T-cell (primary cell): Measurements from ENCODE around the gene FSHR. TPM values are rescaled to one million over a fixed set of nuclear protein-coding genes. Genes with fewer than 3 reads are reported as not detected.

ENCODE experiments used
- ATAC-seq, 4 experiments: fragments of 200-7000 bp in 3 of 4; fragments of 150-1000 bp in 1 of 4; cut with Tn5 transposase; replicated peaks in 1 of 4; 1 replicate in 3 of 4; 2 replicates in 1 of 4; pipeline ENCODE4 v1.10.0; 2021; ENCODE audit warnings: moderate library complexity in 3 of 4, mild to moderate bottlenecking in 2 of 4, moderate number of reproducible peaks in 1 of 4
- CTCF ChIA-PET, 2 donors: fragments of 300-600 bp; sonication (Branson Sonifier 250); formaldehyde crosslinking; loops; one replicate each; lab custom pipeline; 2022; ENCODE audit warnings: antibody characterized with exemption in 2 of 2; lab: Charles Lee
- POLR2A ChIA-PET, 2 donors: fragments of 300-600 bp; sonication (Branson Sonifier 250); formaldehyde crosslinking; loops; one replicate each; lab custom pipeline; 2022; ENCODE audit warnings: antibody characterized with exemption in 2 of 2; lab: Charles Lee
- DNase-seq, 35 experiments: peaks; one replicate each; pipeline versions ENCODE4 v3.0.0 to v3.0.0-alpha.2; 2013 to 2023
- H3K27ac ChIP-seq: one replicate; pipeline ENCODE4 v1.5.1; 2013; ENCODE audit warnings: low read length
- H3K27me3 ChIP-seq, 2 experiments: replicated peaks in 1 of 2; 1 replicate in 1 of 2; 2 replicates in 1 of 2; pipeline versions ENCODE4 v1.6.1 to v1.7.0; 2013; ENCODE audit warnings: low read length in 1 of 2, mixed read lengths in 1 of 2; ENCODE audit not compliant: control insufficient read depth in 2 of 2, insufficient read depth in 2 of 2; ENCODE audit errors: extremely low read depth in 1 of 2
- H3K36me3 ChIP-seq, 2 donors: 1 replicate in 1 of 2; 2 replicates in 1 of 2; pipeline versions ENCODE4 v1.6.1 to v1.7.0; 2013; ENCODE audit warnings: low read length in 1 of 2; ENCODE audit not compliant: control insufficient read depth in 2 of 2, insufficient read depth in 1 of 2; ENCODE audit errors: extremely low read depth in 1 of 2
- H3K4me1 ChIP-seq, 2 experiments: 1 replicate in 1 of 2; 2 replicates in 1 of 2; pipeline versions ENCODE4 v1.6.1 to v1.7.0; 2013; ENCODE audit warnings: low read length in 2 of 2, mixed read lengths in 1 of 2; ENCODE audit not compliant: insufficient read depth in 2 of 2, control insufficient read depth in 1 of 2; ENCODE audit errors: extremely low read depth in 1 of 2
- H3K4me3 ChIP-seq, 2 donors: 1 replicate in 1 of 2; 2 replicates in 1 of 2; pipeline versions ENCODE4 v1.5.1 to v1.7.0; 2013; ENCODE audit warnings: mild to moderate bottlenecking in 2 of 2, low read length in 1 of 2, moderate library complexity in 1 of 2; ENCODE audit not compliant: control insufficient read depth in 1 of 2; ENCODE audit errors: extremely low read depth in 1 of 2
- H3K9me3 ChIP-seq: 2 replicates; pipeline ENCODE4 v1.7.0; 2013
- H3K27ac Mint-ChIP-seq, 2 donors: one replicate each; pipeline ENCODE4 v1.8.0; 2020 to 2021; ENCODE audit warnings: mild to moderate bottlenecking in 2 of 2, mixed read lengths in 2 of 2
- H3K27me3 Mint-ChIP-seq, 2 donors: one replicate each; pipeline ENCODE4 v1.8.0; 2021 to 2022; ENCODE audit warnings: mixed read lengths in 2 of 2
- H3K36me3 Mint-ChIP-seq: one replicate; pipeline ENCODE4 v1.8.0; 2021; ENCODE audit warnings: mixed read lengths
- H3K4me1 Mint-ChIP-seq, 3 donors: one replicate each; pipeline ENCODE4 v1.8.0; 2020 to 2022; ENCODE audit warnings: mixed read lengths in 3 of 3, mild to moderate bottlenecking in 1 of 3
- H3K4me3 Mint-ChIP-seq, 3 donors: one replicate each; pipeline ENCODE4 v1.8.0; 2020 to 2022; ENCODE audit warnings: mild to moderate bottlenecking in 3 of 3, mixed read lengths in 3 of 3, moderate library complexity in 3 of 3
- H3K9me3 Mint-ChIP-seq, 3 donors: one replicate each; pipeline ENCODE4 v1.8.0; 2020 to 2022; ENCODE audit warnings: mixed read lengths in 3 of 3
- WGBS: methylation state at CpG from one replicate; pipeline ENCODE4 v1.1.5; 2013; ENCODE audit warnings: missing lambda C conversion rate; ENCODE audit not compliant: insufficient coverage; 5-methylcytosine and 5-hydroxymethylcytosine counted together
- total RNA-seq, 35 experiments: library from RNA in 6 of 35; stranded (reverse) in 6 of 35; fragments of 120-200 nt in 1 of 35; gene quantifications; one replicate each; pipeline versions ENCODE4 v1.2.1 to v1.2.4 and lab custom pipeline; 2013 to 2026

FSHR gene
- total RNA-seq, 5 donors from 2014 or later (not counting 1 experiment from before 2014, with no cell fraction given) = not detected

GRCh38 chr2:49162151-49162550 is 7.8 kb upstream of the FSHR start:
- ChIA-PET POLR2A (no interaction called here), CTCF (no interaction called here)
- Histone ChIP-seq H3K36me3 (no peaks in the 10 kb centered on the region), H3K27me3 (no peaks in the 10 kb centered on the region), H3K4me1 (no peaks in the 10 kb centered on the region), H3K27ac (no peak overlapping the region), H3K9me3 (no peaks in the 10 kb centered on the region), H3K4me3 (no peak overlapping the region)
- no peak for DNase-seq
- H3K9me3 Mint-ChIP-seq = peaks cover 0 to 6% (median 5%) of the 10 kb centered on the region in 3 donors
- H3K4me1 Mint-ChIP-seq = no peaks in the 10 kb centered on the region
- no peak for ATAC-seq
- H3K4me3 Mint-ChIP-seq = no peak overlapping the region
- 100% methylated on average over 1 of the region's 1 CpG for WGBS
- no peaks in the 10 kb centered on the region for H3K27me3 Mint-ChIP-seq
- no peak overlapping the region for H3K27ac Mint-ChIP-seq
- H3K36me3 Mint-ChIP-seq = no peaks in the 10 kb centered on the region

GRCh38 chr2:49154891-49155290 is 576 bp upstream of the FSHR start:
- POLR2A ChIA-PET = no interaction called here

GRCh38 chr2:49153252-49153651 is 1.1 kb downstream of the FSHR start:
- no peak overlapping the region for H3K27ac Mint-ChIP-seq
- DNase-seq (no peak), ATAC-seq (no peak)
- no peak overlapping the region for H3K4me3 ChIP-seq
- H3K4me3 Mint-ChIP-seq = no peak overlapping the region
- H3K4me1 Mint-ChIP-seq = no peaks in the 10 kb centered on the region
- H3K4me1 ChIP-seq = no peaks in the 10 kb centered on the region
- ChIA-PET CTCF (no interaction called here), POLR2A (no interaction called here)
- no peaks in the 10 kb centered on the region for H3K9me3 ChIP-seq
- H3K36me3 Mint-ChIP-seq = no peaks in the 10 kb centered on the region
- H3K27me3 ChIP-seq = no peaks in the 10 kb centered on the region
- no peak overlapping the region for H3K27ac ChIP-seq
- no peaks in the 10 kb centered on the region for H3K36me3 ChIP-seq
- WGBS = no CpG with 5 or more reads among the region's 2 CpGs
- H3K9me3 Mint-ChIP-seq = peaks cover 0 to 9% (median 5%) of the 10 kb centered on the region in 3 donors
- H3K27me3 Mint-ChIP-seq = no peaks in the 10 kb centered on the region

More at GRCh38 chr2:49154891-49155290, 576 bp upstream of the FSHR start:
- H3K4me1 Mint-ChIP-seq = no peaks in the 10 kb centered on the region
- H3K27me3 Mint-ChIP-seq = no peaks in the 10 kb centered on the region
- H3K4me1 ChIP-seq = no peaks in the 10 kb centered on the region
- peaks cover 0 to 5% (median 4%) of the 10 kb centered on the region in 3 donors for H3K9me3 Mint-ChIP-seq
- no peaks in the 10 kb centered on the region for H3K36me3 ChIP-seq
- no peak overlapping the region for H3K4me3 ChIP-seq
- H3K36me3 Mint-ChIP-seq = no peaks in the 10 kb centered on the region
- no peaks in the 10 kb centered on the region for H3K27me3 ChIP-seq
- no peak for DNase-seq
- WGBS = 86% methylated on average over 1 of the region's 7 CpGs
- no peak for ATAC-seq
- no peak overlapping the region for H3K27ac Mint-ChIP-seq
- no peaks in the 10 kb centered on the region for H3K9me3 ChIP-seq
- CTCF ChIA-PET = no interaction called here
- H3K27ac ChIP-seq = no peak overlapping the region
- H3K4me3 Mint-ChIP-seq = no peak overlapping the region

GRCh38 chr2:49152824-49153223 is 1.5 kb downstream of the FSHR start:
- no peak overlapping the region for H3K4me3 ChIP-seq
- H3K27ac Mint-ChIP-seq = no peak overlapping the region
- DNase-seq (no peak), ATAC-seq (no peak)
- no peaks in the 10 kb centered on the region for H3K4me1 ChIP-seq
- POLR2A ChIA-PET = no interaction called here
- H3K4me3 Mint-ChIP-seq = no peak overlapping the region
- no peak overlapping the region for H3K27ac ChIP-seq
- no peaks in the 10 kb centered on the region for H3K4me1 Mint-ChIP-seq
- H3K9me3 ChIP-seq = no peaks in the 10 kb centered on the region
- no peaks in the 10 kb centered on the region for H3K27me3 Mint-ChIP-seq
- no peaks in the 10 kb centered on the region for H3K36me3 Mint-ChIP-seq
- CTCF ChIA-PET = no interaction called here
- no peaks in the 10 kb centered on the region for H3K27me3 ChIP-seq
- H3K36me3 ChIP-seq = no peaks in the 10 kb centered on the region
- H3K9me3 Mint-ChIP-seq = peaks cover 0 to 10% (median 5%) of the 10 kb centered on the region in 3 donors

- no peak overlapping the region for H3K4me3 ChIP-seq
- Mint-ChIP-seq H3K4me1 (no peaks in the 10 kb centered on the region), H3K27me3 (no peaks in the 10 kb centered on the region), H3K4me3 (no peak overlapping the region), H3K27ac (no peak overlapping the region), H3K9me3 (peaks cover 0 to 5% (median 0%) of the 10 kb centered on the region in 3 donors), H3K36me3 (no peaks in the 10 kb centered on the region)
- DNase-seq = no peak
- WGBS = no CpG with 5 or more reads among the region's 3 CpGs
- CTCF ChIA-PET = no interaction called here
- POLR2A ChIA-PET = no interaction called here
- H3K27me3 ChIP-seq = no peaks in the 10 kb centered on the region
- ATAC-seq = no peak
- H3K4me1 ChIP-seq = no peaks in the 10 kb centered on the region
- H3K36me3 ChIP-seq = no peaks in the 10 kb centered on the region
- no peaks in the 10 kb centered on the region for H3K9me3 ChIP-seq
- no peak overlapping the region for H3K27ac ChIP-seq
Measured at GRCh38 chr2:49146401-49146800, 7.9 kb downstream of the FSHR start.

GRCh38 chr2:49131801-49132200 is 22.5 kb downstream of the FSHR start:
- H3K9me3 Mint-ChIP-seq = peaks cover 3 to 23% (median 15%) of the 10 kb centered on the region in 3 donors
- POLR2A ChIA-PET = no interaction called here
- no peak overlapping the region for H3K4me3 Mint-ChIP-seq

GRCh38 chr2:49129034-49129433 is 25.3 kb downstream of the FSHR start:
- Histone ChIP-seq H3K36me3 (no peaks in the 10 kb centered on the region), H3K9me3 (peaks cover 4% of the 10 kb centered on the region), H3K27ac (no peak overlapping the region), H3K4me3 (no peak overlapping the region), H3K4me1 (no peaks in the 10 kb centered on the region), H3K27me3 (no peaks in the 10 kb centered on the region)
- ChIA-PET POLR2A (no interaction called here), CTCF (no interaction called here)
- DNase-seq (no peak), ATAC-seq (no peak)
- Mint-ChIP-seq H3K4me3 (no peak overlapping the region), H3K4me1 (no peaks in the 10 kb centered on the region), H3K27me3 (no peaks in the 10 kb centered on the region), H3K9me3 (peaks cover 2 to 23% (median 19%) of the 10 kb centered on the region in 3 donors), H3K27ac (no peak overlapping the region), H3K36me3 (no peaks in the 10 kb centered on the region)
- no CpG with 5 or more reads among the region's 1 CpG for WGBS

More at GRCh38 chr2:49131801-49132200, 22.5 kb downstream of the FSHR start:
- WGBS = 0% methylated on average over 1 of the region's 1 CpG
- Histone ChIP-seq H3K27ac (no peak overlapping the region), H3K4me3 (no peak overlapping the region), H3K4me1 (no peaks in the 10 kb centered on the region), H3K9me3 (peaks cover 4% of the 10 kb centered on the region), H3K36me3 (no peaks in the 10 kb centered on the region), H3K27me3 (no peaks in the 10 kb centered on the region)
- Mint-ChIP-seq H3K36me3 (no peaks in the 10 kb centered on the region), H3K27me3 (no peaks in the 10 kb centered on the region), H3K4me1 (no peaks in the 10 kb centered on the region), H3K27ac (no peak overlapping the region)
- ATAC-seq (no peak), DNase-seq (no peak)
- CTCF ChIA-PET = no interaction called here
